CD14-positive monocyte (primary cell): Measurements from ENCODE around the gene CHAT. TPM values are rescaled to one million over a fixed set of nuclear protein-coding genes. Genes with fewer than 3 reads are reported as not detected.

Source experiments
- DNase-seq, 3 donors: peaks; one replicate each; pipeline ENCODE4 v3.0.0-alpha.2; 2011 to 2022
- H2AFZ ChIP-seq: 2 replicates; pipeline ENCODE4 v1.6.0; 2012; ENCODE audit warnings: mild to moderate bottlenecking, low read depth, low read length, inconsistent platforms; ENCODE audit not compliant: insufficient read depth, poor library complexity, severe bottlenecking
- H3K27ac ChIP-seq, 2 donors: 1 replicate in 1 of 2; 2 replicates in 1 of 2; pipeline ENCODE4 v1.5.1; 2012 to 2013; ENCODE audit warnings: low read length in 2 of 2, control low read depth in 1 of 2, inconsistent platforms in 1 of 2, low read depth in 1 of 2, mild to moderate bottlenecking in 1 of 2
- H3K27me3 ChIP-seq, 2 donors: one replicate each; pipeline versions ENCODE4 v1.6.0 to v1.6.1; 2011 to 2013; ENCODE audit warnings: low read length in 2 of 2; ENCODE audit not compliant: control insufficient read depth in 2 of 2, insufficient read depth in 2 of 2
- H3K36me3 ChIP-seq, 2 donors: replicated peaks in 1 of 2; 1 replicate in 1 of 2; 2 replicates in 1 of 2; pipeline versions ENCODE4 v1.5.1 to v1.6.1; 2012 to 2013; ENCODE audit warnings: low read length in 2 of 2, control low read depth in 1 of 2, inconsistent platforms in 1 of 2, mild to moderate bottlenecking in 1 of 2; ENCODE audit not compliant: insufficient read depth in 2 of 2, control insufficient read depth in 1 of 2
- H3K4me1 ChIP-seq, 2 donors: 1 replicate in 1 of 2; 2 replicates in 1 of 2; pipeline versions ENCODE4 v1.5.1 to v1.6.1; 2012 to 2013; ENCODE audit warnings: low read length in 2 of 2, control low read depth in 1 of 2, inconsistent platforms in 1 of 2, mild to moderate bottlenecking in 1 of 2, moderate library complexity in 1 of 2; ENCODE audit not compliant: insufficient read depth in 2 of 2, control insufficient read depth in 1 of 2
- H3K4me2 ChIP-seq: replicated peaks from 2 replicates; pipeline ENCODE3; 2012; ENCODE audit warnings: low read length, moderate library complexity, mild to moderate bottlenecking; ENCODE audit not compliant: poor library complexity, severe bottlenecking; ENCODE audit errors: extremely low read depth
- H3K4me3 ChIP-seq, 3 experiments: fragments of 200-600 bp in 1 of 3; sonication (generic) in 1 of 3; replicated peaks in 1 of 3; 1 replicate in 2 of 3; 2 replicates in 1 of 3; pipeline ENCODE4 v1.5.1; 2011 to 2013; ENCODE audit warnings: low read length in 3 of 3, mild to moderate bottlenecking in 3 of 3, control low read depth in 2 of 3, low read depth in 2 of 3, inconsistent platforms in 1 of 3, moderate library complexity in 1 of 3
- H3K79me2 ChIP-seq: 2 replicates; pipeline ENCODE4 v1.6.0; 2012; ENCODE audit warnings: mild to moderate bottlenecking, control low read depth, inconsistent platforms, low read length, moderate library complexity; ENCODE audit not compliant: insufficient read depth
- H3K9ac ChIP-seq: 2 replicates; pipeline ENCODE4 v1.6.0; 2017; ENCODE audit warnings: low read length, mild to moderate bottlenecking; ENCODE audit not compliant: insufficient read depth, poor library complexity, severe bottlenecking
- H3K9me3 ChIP-seq, 2 donors: replicated peaks in 1 of 2; 1 replicate in 1 of 2; 2 replicates in 1 of 2; pipeline versions ENCODE4 v1.5.1 to v1.6.1; 2012 to 2013; ENCODE audit warnings: low read length in 2 of 2, control low read depth in 1 of 2; ENCODE audit not compliant: control insufficient read depth in 1 of 2, insufficient read depth in 1 of 2
- H4K20me1 ChIP-seq: 2 replicates; pipeline ENCODE4 v1.6.0; 2012; ENCODE audit warnings: mild to moderate bottlenecking, low read length, control low read depth, moderate library complexity; ENCODE audit not compliant: insufficient read depth
- H3K27ac Mint-ChIP-seq, 7 donors: one replicate each; pipeline ENCODE4 v1.8.0; 2020; ENCODE audit warnings: mild to moderate bottlenecking in 7 of 7, mixed read lengths in 7 of 7, moderate library complexity in 6 of 7, inconsistent platforms in 2 of 7
- H3K27me3 Mint-ChIP-seq, 3 donors: one replicate each; pipeline ENCODE4 v1.8.0; 2021 to 2022; ENCODE audit warnings: low read depth in 3 of 3, mild to moderate bottlenecking in 3 of 3, mixed read lengths in 3 of 3, moderate library complexity in 3 of 3, inconsistent platforms in 1 of 3
- H3K36me3 Mint-ChIP-seq, 2 donors: one replicate each; pipeline ENCODE4 v1.8.0; 2020; ENCODE audit warnings: mixed read lengths in 2 of 2, inconsistent platforms in 1 of 2, mild to moderate bottlenecking in 1 of 2
- H3K4me1 Mint-ChIP-seq: one replicate; pipeline ENCODE4 v1.8.0; 2020; ENCODE audit warnings: mild to moderate bottlenecking, mixed read lengths
- H3K4me3 Mint-ChIP-seq, 2 donors: one replicate each; pipeline ENCODE4 v1.8.0; 2020; ENCODE audit warnings: mild to moderate bottlenecking in 2 of 2, mixed read lengths in 2 of 2, moderate library complexity in 1 of 2
- H3K9me3 Mint-ChIP-seq, 7 donors: one replicate each; pipeline ENCODE4 v1.8.0; 2020 to 2022; ENCODE audit warnings: mixed read lengths in 7 of 7, mild to moderate bottlenecking in 6 of 7, moderate library complexity in 6 of 7, inconsistent platforms in 2 of 7
- WGBS: methylation state at CpG from one replicate; pipeline ENCODE4 v1.1.5; 2013; ENCODE audit warnings: missing lambda C conversion rate; ENCODE audit not compliant: insufficient coverage; 5-methylcytosine and 5-hydroxymethylcytosine counted together
- intact Hi-C, 2 donors: fragments of 100-400 bp; cut with micrococcal nuclease; formaldehyde crosslinking; loops; one replicate each; pipeline versions ENCODE4 v1.15.0 to v1.15.1; 2023
- polyA plus RNA-seq, 3 donors: library from polyadenylated mRNA; depleted of rRNA in 1 of 3; unstranded in 2 of 3; stranded (reverse) in 1 of 3; fragments of 300-500 nt in 2 of 3; fragments of >200 nt in 1 of 3; fragmentation: Illumina TruSeq in 2 of 3; gene quantifications; 1 replicate in 2 of 3; 2 replicates in 1 of 3; pipeline ENCODE4 v1.2.3, GENCODE V29; 2012 to 2021
- TF ChIP-seq, protein P1 (sequence below): fragments of 200-600 bp; IDR thresholded peaks from one replicate; pipeline ENCODE4 v1.8.0; 2022; ENCODE audit warnings: antibody characterized with exemption, mild to moderate bottlenecking

CHAT gene
- polyA plus RNA-seq, 3 donors = not detected

DNA sequence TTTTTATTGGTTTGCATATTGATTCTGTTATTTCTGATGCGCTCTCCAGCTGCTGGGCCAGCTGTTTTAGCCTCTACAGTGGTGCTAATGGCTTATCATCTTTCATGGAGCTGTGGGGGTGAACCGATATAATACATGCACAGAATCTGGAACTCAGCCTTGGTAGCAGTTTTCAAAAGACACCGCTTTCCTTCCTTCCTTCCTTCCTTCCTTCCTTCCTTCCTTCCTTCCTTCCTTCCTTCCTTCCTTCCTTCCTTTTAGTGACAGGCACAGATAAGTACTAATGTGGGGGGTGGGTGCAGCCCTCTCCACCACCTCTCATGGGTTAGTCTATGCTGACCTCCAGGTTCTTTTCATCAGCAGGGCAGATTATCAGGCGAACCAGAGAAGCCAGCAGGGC lies 33.7 kb downstream of the CHAT start:
- no peak overlapping the region for H3K9ac ChIP-seq
- H3K9me3 ChIP-seq = no peaks in the 10 kb centered on the region
- no peaks in the 10 kb centered on the region for H3K36me3 ChIP-seq
- no peak for DNase-seq
- Mint-ChIP-seq H3K9me3 (peaks cover 0 to 6% (median 2%) of the 10 kb centered on the region in 7 donors), H3K4me3 (no peak overlapping the region), H3K4me1 (peaks cover 26% of the 10 kb centered on the region), H3K27ac (no peak overlapping the region), H3K36me3 (no peaks in the 10 kb centered on the region), H3K27me3 (peaks cover 11 to 20% (median 16%) of the 10 kb centered on the region in 3 donors)
- H4K20me1 ChIP-seq = no peaks in the 10 kb centered on the region
- H3K4me3 ChIP-seq = no peak overlapping the region
- no peak overlapping the region for H2AFZ ChIP-seq
- intact Hi-C loops = no loop called here
- no peak overlapping the region for H3K4me2 ChIP-seq
- WGBS = 94% methylated on average over 2 of the region's 4 CpGs
- peaks cover 10 to 13% of the 10 kb centered on the region in 2 donors for H3K4me1 ChIP-seq
- H3K27ac ChIP-seq = no peak overlapping the region
- H3K79me2 ChIP-seq = no peaks in the 10 kb centered on the region
- H3K27me3 ChIP-seq = no peaks in the 10 kb centered on the region
- TF ChIP-seq, protein P1, sequence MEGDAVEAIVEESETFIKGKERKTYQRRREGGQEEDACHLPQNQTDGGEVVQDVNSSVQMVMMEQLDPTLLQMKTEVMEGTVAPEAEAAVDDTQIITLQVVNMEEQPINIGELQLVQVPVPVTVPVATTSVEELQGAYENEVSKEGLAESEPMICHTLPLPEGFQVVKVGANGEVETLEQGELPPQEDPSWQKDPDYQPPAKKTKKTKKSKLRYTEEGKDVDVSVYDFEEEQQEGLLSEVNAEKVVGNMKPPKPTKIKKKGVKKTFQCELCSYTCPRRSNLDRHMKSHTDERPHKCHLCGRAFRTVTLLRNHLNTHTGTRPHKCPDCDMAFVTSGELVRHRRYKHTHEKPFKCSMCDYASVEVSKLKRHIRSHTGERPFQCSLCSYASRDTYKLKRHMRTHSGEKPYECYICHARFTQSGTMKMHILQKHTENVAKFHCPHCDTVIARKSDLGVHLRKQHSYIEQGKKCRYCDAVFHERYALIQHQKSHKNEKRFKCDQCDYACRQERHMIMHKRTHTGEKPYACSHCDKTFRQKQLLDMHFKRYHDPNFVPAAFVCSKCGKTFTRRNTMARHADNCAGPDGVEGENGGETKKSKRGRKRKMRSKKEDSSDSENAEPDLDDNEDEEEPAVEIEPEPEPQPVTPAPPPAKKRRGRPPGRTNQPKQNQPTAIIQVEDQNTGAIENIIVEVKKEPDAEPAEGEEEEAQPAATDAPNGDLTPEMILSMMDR = no peak

DNA sequence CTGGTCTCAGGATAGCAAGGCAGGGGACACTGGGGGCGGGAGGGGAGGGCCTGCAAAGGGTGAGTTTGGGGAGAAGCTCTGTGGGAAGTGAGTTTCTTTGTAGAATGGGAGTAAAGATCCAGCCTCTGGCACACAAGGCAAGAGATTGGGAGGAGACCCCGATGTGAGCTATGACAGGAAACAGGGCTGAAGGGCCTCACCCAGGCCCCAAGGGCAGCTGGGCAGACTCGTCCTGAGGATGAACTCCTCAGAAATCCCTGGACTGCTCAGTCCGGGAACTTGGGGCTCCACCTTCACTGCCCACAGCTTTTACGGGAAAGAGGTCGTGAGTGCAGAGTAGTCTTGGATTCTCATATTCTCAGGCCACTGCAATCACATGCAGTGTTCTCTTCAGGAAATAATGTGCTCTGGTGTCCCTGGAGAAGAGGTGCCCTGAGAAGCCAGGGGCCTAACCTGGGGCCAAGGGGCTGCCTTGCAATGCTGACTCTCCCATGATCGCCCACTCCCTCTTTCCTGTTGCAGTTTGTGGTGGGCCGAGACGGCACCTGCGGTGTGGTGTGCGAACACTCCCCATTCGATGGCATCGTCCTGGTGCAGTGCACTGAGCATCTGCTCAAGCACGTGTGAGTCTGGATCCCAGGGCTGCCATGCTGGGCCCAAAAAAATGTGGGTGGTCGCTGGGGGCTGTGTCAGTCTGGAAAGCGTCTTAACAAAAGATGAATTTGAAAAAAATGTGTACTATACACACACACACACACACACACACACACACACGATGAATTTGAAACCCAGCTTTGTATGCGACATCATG lies 34.4 kb downstream of the CHAT start:
- intact Hi-C loops = no loop called here
- H3K27ac ChIP-seq = no peak overlapping the region
- no peak for DNase-seq
- H3K79me2 ChIP-seq = no peaks in the 10 kb centered on the region
- H3K9me3 ChIP-seq = no peaks in the 10 kb centered on the region
- Mint-ChIP-seq H3K36me3 (no peaks in the 10 kb centered on the region), H3K27ac (peak overlapping the region in 1 of 7 donors; percentile 24), H3K4me1 (peaks cover 26% of the 10 kb centered on the region), H3K27me3 (peaks cover 13 to 21% (median 16%) of the 10 kb centered on the region in 3 donors), H3K9me3 (peaks cover 0 to 6% (median 2%) of the 10 kb centered on the region in 7 donors), H3K4me3 (no peak overlapping the region)
- no peak overlapping the region for H3K9ac ChIP-seq
- TF ChIP-seq, protein P1 = no peak
- H4K20me1 ChIP-seq = no peaks in the 10 kb centered on the region
- no peak overlapping the region for H2AFZ ChIP-seq
- H3K27me3 ChIP-seq = no peaks in the 10 kb centered on the region
- H3K4me1 ChIP-seq = peaks cover 10 to 13% of the 10 kb centered on the region in 2 donors
- no peaks in the 10 kb centered on the region for H3K36me3 ChIP-seq
- no peak overlapping the region for H3K4me2 ChIP-seq
- H3K4me3 ChIP-seq = no peak overlapping the region
- WGBS = 85% methylated on average over 12 of the region's 18 CpGs
